MCF 10A (cell line): Measurements from ENCODE around the gene SCYGR3. TPM values are rescaled to one million over a fixed set of nuclear protein-coding genes. Genes with fewer than 3 reads are reported as not detected.

Experiments used
- BruUV-seq: library from RNA; stranded (reverse); fragments of 400-500 nt; replicated peaks from 2 replicates; lab custom pipeline; 2021; lab: Mats Ljungman, UMichigan
- CTCF ChIA-PET: fragments of 300-600 bp; sonication (Branson Sonifier 250); formaldehyde crosslinking; extraction: SDS; loops from one replicate; lab custom pipeline; 2021; ENCODE audit warnings: antibody characterized with exemption, inconsistent platforms; lab: Yijun Ruan, JAX
- POLR2A ChIA-PET: fragments of 300-600, 350-650 bp; sonication (Branson Sonifier 250); formaldehyde crosslinking; extraction: SDS; loops from one replicate; lab custom pipeline; 2020; ENCODE audit warnings: antibody characterized with exemption, inconsistent platforms; lab: Yijun Ruan, JAX
- DNase-seq: peaks from one replicate; pipeline ENCODE4 v3.0.0-alpha.2; 2018; ENCODE audit not compliant: unreplicated experiment
- H3K27ac Mint-ChIP-seq: one replicate; pipeline ENCODE4 v1.8.0; 2022; ENCODE audit warnings: mild to moderate bottlenecking, low read depth, mixed read lengths; ENCODE audit not compliant: unreplicated experiment
- H3K27me3 Mint-ChIP-seq: one replicate; pipeline ENCODE4 v1.8.0; 2022; ENCODE audit warnings: mixed read lengths; ENCODE audit not compliant: insufficient read depth, unreplicated experiment
- H3K36me3 Mint-ChIP-seq: one replicate; pipeline ENCODE4 v1.8.0; 2022; ENCODE audit warnings: mild to moderate bottlenecking, moderate library complexity, mixed read lengths; ENCODE audit not compliant: insufficient read depth, unreplicated experiment
- H3K4me1 Mint-ChIP-seq: one replicate; pipeline ENCODE4 v1.8.0; 2022; ENCODE audit warnings: mixed read lengths; ENCODE audit not compliant: insufficient read depth, unreplicated experiment
- H3K4me3 Mint-ChIP-seq: one replicate; pipeline ENCODE4 v1.8.0; 2022; ENCODE audit warnings: mild to moderate bottlenecking, moderate library complexity, mixed read lengths; ENCODE audit not compliant: unreplicated experiment
- H3K9me3 Mint-ChIP-seq: one replicate; pipeline ENCODE4 v1.8.0; 2022; ENCODE audit warnings: mixed read lengths; ENCODE audit not compliant: unreplicated experiment
- intact Hi-C: fragments of 100-400 bp; cut with micrococcal nuclease; formaldehyde crosslinking; loops from 2 replicates; pipeline ENCODE4 v1.14.1; 2022
- total RNA-seq: library from RNA; stranded (reverse); gene quantifications from 2 replicates; pipeline ENCODE4 v1.2.3, GENCODE V29; 2022
- TF ChIP-seq, protein P1 (sequence below): fragments of 200-600 bp; IDR thresholded peaks from one replicate; pipeline ENCODE4 v1.8.0; 2022; ENCODE audit warnings: antibody characterized with exemption, mild to moderate bottlenecking; ENCODE audit not compliant: unreplicated experiment

The SCYGR3 gene
- total RNA-seq, 1 experiment from 2014 or later, result not detected

DNA sequence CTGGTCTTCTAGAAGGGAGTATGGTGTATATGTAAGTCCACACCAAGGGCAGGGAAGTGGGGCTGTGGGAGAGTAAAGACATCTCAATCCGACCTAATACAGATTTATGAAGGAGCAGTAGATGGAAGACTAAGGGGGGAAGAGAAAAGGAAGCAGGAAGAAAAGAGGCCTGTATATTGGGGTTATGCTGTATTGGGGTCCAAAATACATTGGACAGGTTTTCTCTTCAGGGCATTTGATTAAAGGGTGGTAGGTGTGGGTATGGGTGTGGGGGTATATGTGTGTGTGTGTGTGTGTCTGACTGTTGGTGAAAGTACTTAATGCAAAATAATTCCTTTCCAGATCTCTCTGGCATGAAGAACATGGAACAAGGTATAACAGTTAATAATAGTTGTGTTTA is 49.6 kb downstream of the SCYGR3 start:
- H3K27me3 Mint-ChIP-seq, result no peaks in the 10 kb centered on the region
- H3K4me3 Mint-ChIP-seq, result no peak overlapping the region
- intact Hi-C loops, result loop anchor here (10.0 kb wide), 1 partner anchor 160 kb away; no protein-coding TSS in a partner anchor
- DNase-seq, result no peak
- CTCF ChIA-PET, result no interaction called here
- H3K36me3 Mint-ChIP-seq, result peaks cover 30% of the 10 kb centered on the region
- no peaks in the 10 kb centered on the region for H3K9me3 Mint-ChIP-seq
- BruUV-seq, result no TSS peak
- POLR2A ChIA-PET, result no interaction called here
- H3K27ac Mint-ChIP-seq, result no peak overlapping the region
- H3K4me1 Mint-ChIP-seq, result no peaks in the 10 kb centered on the region
- TF ChIP-seq, protein P1, sequence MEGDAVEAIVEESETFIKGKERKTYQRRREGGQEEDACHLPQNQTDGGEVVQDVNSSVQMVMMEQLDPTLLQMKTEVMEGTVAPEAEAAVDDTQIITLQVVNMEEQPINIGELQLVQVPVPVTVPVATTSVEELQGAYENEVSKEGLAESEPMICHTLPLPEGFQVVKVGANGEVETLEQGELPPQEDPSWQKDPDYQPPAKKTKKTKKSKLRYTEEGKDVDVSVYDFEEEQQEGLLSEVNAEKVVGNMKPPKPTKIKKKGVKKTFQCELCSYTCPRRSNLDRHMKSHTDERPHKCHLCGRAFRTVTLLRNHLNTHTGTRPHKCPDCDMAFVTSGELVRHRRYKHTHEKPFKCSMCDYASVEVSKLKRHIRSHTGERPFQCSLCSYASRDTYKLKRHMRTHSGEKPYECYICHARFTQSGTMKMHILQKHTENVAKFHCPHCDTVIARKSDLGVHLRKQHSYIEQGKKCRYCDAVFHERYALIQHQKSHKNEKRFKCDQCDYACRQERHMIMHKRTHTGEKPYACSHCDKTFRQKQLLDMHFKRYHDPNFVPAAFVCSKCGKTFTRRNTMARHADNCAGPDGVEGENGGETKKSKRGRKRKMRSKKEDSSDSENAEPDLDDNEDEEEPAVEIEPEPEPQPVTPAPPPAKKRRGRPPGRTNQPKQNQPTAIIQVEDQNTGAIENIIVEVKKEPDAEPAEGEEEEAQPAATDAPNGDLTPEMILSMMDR, result no peak

Other genes with a start within 250 kb of the SCYGR3 start
- gene TM4SF20, start 235.5 kb downstream of the SCYGR3 start, total RNA-seq, result not detected in 2 replicates
- gene SCYGR1, start 226.9 kb downstream of the SCYGR3 start, total RNA-seq, result not detected in 2 replicates
- 74.2 and 86.1 TPM in 2 replicates for gene AGFG1, start 142.7 kb downstream of the SCYGR3 start, total RNA-seq
- gene SCYGR2, start 15.9 kb downstream of the SCYGR3 start, total RNA-seq, result not detected in 2 replicates
- not detected in 2 replicates for gene SCYGR4, start 2.7 kb upstream of the SCYGR3 start, total RNA-seq
- gene SCYGR5, start 52.0 kb upstream of the SCYGR3 start, total RNA-seq, result not detected in 2 replicates
- gene SLC19A3, start 103.2 kb upstream of the SCYGR3 start, total RNA-seq, result not detected in 2 replicates
- gene SCYGR6, start 109.9 kb upstream of the SCYGR3 start, total RNA-seq, result not detected in 2 replicates
- gene SCYGR7, start 113.5 kb upstream of the SCYGR3 start, total RNA-seq, result not detected in 2 replicates
- gene SCYGR8, start 131.1 kb upstream of the SCYGR3 start, total RNA-seq, result not detected in 2 replicates
- 18.0 and 34.4 TPM in 2 replicates for gene CCL20, start 199.0 kb upstream of the SCYGR3 start, total RNA-seq